ENCODE data around the gene ZBTB7C.

Gene ZBTB7C

GRCh38 chr18:48355276-48356115 lies 53.7 kb downstream of the ZBTB7C start:
- DNase-seq (ENCODE audit: low read depth in 2 of 2), result no peak

- DNase-seq (ENCODE audit: low read depth in 2 of 2), result no peak
These were observed 54.4 kb downstream of the ZBTB7C start for GRCh38 chr18:48354746-48355260.

GRCh38 chr18:48352051-48352755 lies 57.0 kb downstream of the ZBTB7C start:
- no peak for DNase-seq (ENCODE audit: low read depth in 2 of 2)

- no peak for DNase-seq (ENCODE audit: low read depth in 2 of 2)
These were observed 57.8 kb downstream of the ZBTB7C start for GRCh38 chr18:48351216-48352050.

GRCh38 chr18:48348739-48349138 lies 60.4 kb downstream of the ZBTB7C start:
- DNase-seq (ENCODE audit: low read depth in 2 of 2), result no peak

- DNase-seq (ENCODE audit: low read depth in 2 of 2), result no peak
These were observed 61.3 kb downstream of the ZBTB7C start for GRCh38 chr18:48347756-48348326.

GRCh38 chr18:48345596-48345995 lies 63.6 kb downstream of the ZBTB7C start:
- no peak for DNase-seq (ENCODE audit: low read depth in 2 of 2)

GRCh38 chr18:48342581-48342980 lies 66.6 kb downstream of the ZBTB7C start:
- no peak for DNase-seq (ENCODE audit: low read depth in 2 of 2)

GRCh38 chr18:48342125-48342524 lies 67.1 kb downstream of the ZBTB7C start:
- DNase-seq (ENCODE audit: low read depth in 2 of 2), result no peak

GRCh38 chr18:48340560-48340959 lies 68.6 kb downstream of the ZBTB7C start:
- DNase-seq (ENCODE audit: low read depth in 2 of 2), result no peak

- DNase-seq (ENCODE audit: low read depth in 2 of 2), result no peak
These were observed 69.5 kb downstream of the ZBTB7C start for GRCh38 chr18:48339692-48340091.

GRCh38 chr18:48338915-48339314 lies 70.3 kb downstream of the ZBTB7C start:
- no peak for DNase-seq (ENCODE audit: low read depth in 2 of 2)

GRCh38 chr18:48337053-48337452 lies 72.1 kb downstream of the ZBTB7C start:
- no peak for DNase-seq (ENCODE audit: low read depth in 2 of 2)

GRCh38 chr18:48336332-48336731 lies 72.9 kb downstream of the ZBTB7C start:
- DNase-seq (ENCODE audit: low read depth in 2 of 2), result no peak

- DNase-seq (ENCODE audit: low read depth in 2 of 2), result no peak
These were observed 73.4 kb downstream of the ZBTB7C start for GRCh38 chr18:48335829-48336228.

GRCh38 chr18:48334845-48335244 lies 74.3 kb downstream of the ZBTB7C start:
- no peak for DNase-seq (ENCODE audit: low read depth in 2 of 2)

GRCh38 chr18:48333563-48333962 lies 75.6 kb downstream of the ZBTB7C start:
- no peak for DNase-seq (ENCODE audit: low read depth in 2 of 2)

GRCh38 chr18:48330016-48330991 lies 78.9 kb downstream of the ZBTB7C start:
- DNase-seq (ENCODE audit: low read depth in 2 of 2), result no peak

GRCh38 chr18:48328473-48329210 lies 80.5 kb downstream of the ZBTB7C start:
- no peak for DNase-seq (ENCODE audit: low read depth in 2 of 2)
